WTC11 (cell line): ENCODE measurements around the gene NHLH2. TPM values are rescaled to one million over a fixed set of nuclear protein-coding genes. Genes with fewer than 3 reads are reported as not detected.

Experiments
- ATAC-seq: fragments of 200-7000 bp; cut with Tn5 transposase; 2 replicates; pipeline ENCODE4 v1.10.0; 2021; ENCODE audit warnings: mild to moderate bottlenecking, moderate library complexity
- CTCF ChIA-PET: fragments of 300-600 bp; sonication (Branson Sonifier 250); formaldehyde crosslinking; loops from one replicate; lab custom pipeline; 2021; ENCODE audit warnings: antibody characterized with exemption; lab: Charles Lee
- POLR2A ChIA-PET: fragments of 350-600 bp; sonication (Branson Sonifier 250); formaldehyde crosslinking; loops from one replicate; lab custom pipeline; 2021; ENCODE audit warnings: antibody characterized with exemption; lab: Charles Lee
- DNase-seq: peaks from one replicate; pipeline ENCODE4 v3.0.0; 2021; ENCODE audit warnings: low spot score
- H3K27ac Mint-ChIP-seq: 2 replicates; pipeline ENCODE4 v1.8.0; 2021; ENCODE audit warnings: mixed read lengths
- H3K27me3 Mint-ChIP-seq: 2 replicates; pipeline ENCODE4 v1.8.0; 2021; ENCODE audit warnings: low read depth, mild to moderate bottlenecking, moderate library complexity, mixed read lengths
- H3K36me3 Mint-ChIP-seq: 2 replicates; pipeline ENCODE4 v1.8.0; 2021; ENCODE audit warnings: mixed read lengths
- H3K4me1 Mint-ChIP-seq: 2 replicates; pipeline ENCODE4 v1.8.0; 2022; ENCODE audit warnings: mixed read lengths
- H3K4me3 Mint-ChIP-seq: 2 replicates; pipeline ENCODE4 v1.8.0; 2021; ENCODE audit warnings: mild to moderate bottlenecking, moderate library complexity, mixed read lengths
- H3K9me3 Mint-ChIP-seq: 2 replicates; pipeline ENCODE4 v1.8.0; 2021; ENCODE audit warnings: mixed read lengths
- ARID4B ChIP-seq: sonication (generic); formaldehyde crosslinking; IDR thresholded peaks from 2 replicates; pipeline ENCODE4 v1.8.0; 2023; ENCODE audit warnings: missing genetic modification reagents, mild to moderate bottlenecking, borderline replicate concordance
- EMX1 ChIP-seq: fragments of 250-450 bp; sonication (Bioruptor Pico); IDR thresholded peaks from 2 replicates; pipeline ENCODE4 v1.8.0; 2021; ENCODE audit warnings: mild to moderate bottlenecking
- FOXK1 ChIP-seq: sonication (generic); formaldehyde crosslinking; IDR thresholded peaks from 2 replicates; pipeline ENCODE4 v1.8.0; 2022; ENCODE audit warnings: mild to moderate bottlenecking, moderate library complexity, missing genetic modification reagents
- MYBL2 ChIP-seq: sonication (generic); formaldehyde crosslinking; IDR thresholded peaks from 2 replicates; pipeline ENCODE4 v1.8.1; 2023; ENCODE audit warnings: mild to moderate bottlenecking, moderate library complexity, missing genetic modification reagents
- NFATC4 ChIP-seq: fragments of 250-450 bp; sonication (Bioruptor Pico); IDR thresholded peaks from 2 replicates; pipeline ENCODE4 v1.9.0; 2021; ENCODE audit warnings: mild to moderate bottlenecking
- ZBTB43 ChIP-seq: sonication (generic); formaldehyde crosslinking; IDR thresholded peaks from 2 replicates; pipeline ENCODE4 v1.8.1; 2023; ENCODE audit warnings: mild to moderate bottlenecking, missing genetic modification reagents
- ZNF263 ChIP-seq: sonication (generic); formaldehyde crosslinking; IDR thresholded peaks from 2 replicates; pipeline ENCODE4 v1.8.1; 2022; ENCODE audit warnings: low read depth, mild to moderate bottlenecking, moderate library complexity, missing genetic modification reagents
- ZNF532 ChIP-seq: fragments of 250-450 bp; sonication (Bioruptor Pico); IDR thresholded peaks from 2 replicates; pipeline ENCODE4 v1.9.0; 2021; ENCODE audit warnings: mild to moderate bottlenecking, borderline replicate concordance
- total RNA-seq: library from RNA; stranded (reverse); gene quantifications from 3 replicates; pipeline ENCODE4 v1.2.3, GENCODE V29; 2021
- TF ChIP-seq, protein P1 (sequence below): sonication (generic); formaldehyde crosslinking; IDR thresholded peaks from 2 replicates; pipeline ENCODE4 v1.8.1; 2022; ENCODE audit warnings: missing genetic modification reagents, borderline replicate concordance

Gene NHLH2
- total RNA-seq, 1 experiment from 2014 or later, result 4.3 TPM

DNA sequence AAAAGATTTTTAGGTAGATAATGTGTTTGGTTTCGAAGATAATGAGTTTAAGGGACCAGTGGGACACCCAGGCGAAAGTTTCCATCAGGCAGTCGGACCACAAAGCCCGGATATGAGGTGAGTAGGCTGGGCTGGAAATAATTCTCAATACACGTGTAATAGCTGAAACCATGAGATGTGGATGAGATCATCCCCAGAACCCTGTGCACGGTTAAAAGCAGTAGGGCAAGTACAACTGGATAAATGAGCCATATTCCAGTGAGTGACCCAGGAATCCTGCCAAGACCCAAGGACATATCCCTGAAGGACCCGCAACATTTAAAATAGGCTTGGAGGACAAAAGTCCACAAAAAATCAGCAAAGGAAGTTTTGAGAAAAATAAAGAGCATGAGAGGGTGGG is 21.5 kb upstream of the NHLH2 start:
- H3K9me3 Mint-ChIP-seq, result peaks cover 7% of the 10 kb centered on the region
- CTCF ChIA-PET, result no interaction called here

More for the DNA sequence above, 21.5 kb upstream of the NHLH2 start:
- DNase-seq (no peak), ATAC-seq (no peak)
- H3K4me1 Mint-ChIP-seq, result no peaks in the 10 kb centered on the region
- H3K36me3 Mint-ChIP-seq, result no peaks in the 10 kb centered on the region
- TF ChIP-seq MYBL2 (CRISPR knock-in tag) (no peak), ZNF532 (no peak), FOXK1 (CRISPR knock-in tag) (no peak), ZBTB43 (CRISPR knock-in tag) (no peak), EMX1 (CRISPR knock-in tag) (no peak), ZNF263 (CRISPR knock-in tag) (no peak), NFATC4 (no peak), ARID4B (CRISPR knock-in tag) (no peak)
- TF ChIP-seq, protein P1, sequence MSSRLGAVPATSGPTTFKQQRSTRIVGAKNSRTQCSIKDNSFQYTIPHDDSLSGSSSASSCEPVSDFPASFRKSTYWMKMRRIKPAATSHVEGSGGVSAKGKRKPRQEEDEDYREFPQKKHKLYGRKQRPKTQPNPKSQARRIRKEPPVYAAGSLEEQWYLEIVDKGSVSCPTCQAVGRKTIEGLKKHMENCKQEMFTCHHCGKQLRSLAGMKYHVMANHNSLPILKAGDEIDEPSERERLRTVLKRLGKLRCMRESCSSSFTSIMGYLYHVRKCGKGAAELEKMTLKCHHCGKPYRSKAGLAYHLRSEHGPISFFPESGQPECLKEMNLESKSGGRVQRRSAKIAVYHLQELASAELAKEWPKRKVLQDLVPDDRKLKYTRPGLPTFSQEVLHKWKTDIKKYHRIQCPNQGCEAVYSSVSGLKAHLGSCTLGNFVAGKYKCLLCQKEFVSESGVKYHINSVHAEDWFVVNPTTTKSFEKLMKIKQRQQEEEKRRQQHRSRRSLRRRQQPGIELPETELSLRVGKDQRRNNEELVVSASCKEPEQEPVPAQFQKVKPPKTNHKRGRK, result no peak
- POLR2A ChIA-PET, result no interaction called here
- H3K27ac Mint-ChIP-seq, result no peak overlapping the region
- H3K27me3 Mint-ChIP-seq, result no peaks in the 10 kb centered on the region
- no peak overlapping the region for H3K4me3 Mint-ChIP-seq
